Measurements from ENCODE around the gene RET.

- TF ChIP-seq U2AF2 (IDR thresholded peaks at IDR 0.05; ENCODE audit: low read depth, low read length) (no peak), ZNF549 (CRISPR knock-in tag; IDR thresholded peaks at IDR 0.05) (no peak), EP300 (IDR thresholded peaks at IDR 0.05; ENCODE audit: low read depth in 2 of 2, low read length in 2 of 2) (no peak), EP300 (CRISPR knock-in tag; IDR thresholded peaks at IDR 0.05; ENCODE audit: borderline replicate concordance) (no peak)
Observed at GRCh38 chr10:43105956-43106229, 29.0 kb downstream of the RET start.

Measured in HepG2 (cell line).